HG03342 (cell line): Measurements from ENCODE around the gene ELF3.
"Not testable (repeated sequence)": the region's sequence is repeated elsewhere in the genome, so short reads cannot be mapped to it uniquely, and the experiment has no call there.

Experiments used
- ATAC-seq: cut with Tn5 transposase; IDR thresholded peaks from one replicate; pipeline ENCODE4 v1.9.1; 2021; ENCODE audit warnings: mild to moderate bottlenecking, moderate library complexity; ENCODE audit not compliant: unreplicated experiment

Gene ELF3

DNA sequence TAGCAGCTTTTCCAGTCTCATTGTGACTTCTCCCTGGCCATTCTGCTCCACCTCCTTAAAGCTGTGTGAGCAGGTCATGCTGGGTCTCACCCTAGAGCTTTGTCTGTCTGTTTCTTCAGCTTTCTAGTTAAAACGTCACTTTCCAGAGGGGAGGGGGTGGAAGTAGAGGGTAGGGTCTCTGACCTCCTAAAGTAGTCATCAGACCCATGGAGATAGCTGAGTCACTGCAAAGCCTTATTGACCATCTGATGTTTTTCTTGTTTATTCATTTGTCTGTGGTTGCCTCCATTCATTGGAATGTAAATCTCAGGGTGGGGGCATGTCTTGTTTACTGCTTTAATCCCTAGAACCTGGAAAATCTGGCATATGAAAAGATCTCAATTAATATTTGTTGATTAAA lies 52.7 kb downstream of the ELF3 start:
- ATAC-seq: no peak

DNA sequence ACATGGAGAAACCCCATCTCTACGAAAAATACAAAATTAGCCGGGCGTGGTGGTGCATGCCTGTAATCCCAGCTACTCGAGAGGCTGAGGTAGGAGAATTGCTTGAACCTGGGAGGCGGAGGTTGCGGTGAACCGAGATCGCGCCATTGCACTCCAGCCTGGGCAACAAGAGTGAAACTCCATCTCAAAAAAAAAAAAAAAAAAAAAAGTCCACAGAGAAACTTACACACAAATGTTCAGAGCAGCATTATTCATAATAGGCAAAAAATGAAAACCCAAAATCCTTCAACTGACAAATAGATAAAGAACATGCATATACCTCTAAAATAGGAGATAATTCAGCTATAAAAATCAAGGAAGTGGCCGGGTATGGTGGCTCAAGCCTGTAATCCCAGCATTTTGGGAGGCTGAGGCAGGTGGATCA lies 54.5 kb downstream of the ELF3 start:
- not testable (repeated sequence) for ATAC-seq
